DND-41 (cell line): ENCODE results near the gene PIK3CD.

Experiments used
- ATAC-seq: fragments of 200-7000 bp; cut with Tn5 transposase; 3 replicates; pipeline ENCODE4 v1.9.1; 2021; ENCODE audit warnings: low read depth; ENCODE audit not compliant: insufficient read depth
- DNase-seq: peaks from one replicate; pipeline ENCODE4 v3.0.0-alpha.2; 2020
- H2AFZ ChIP-seq: 2 replicates; pipeline ENCODE4 v1.6.0; 2012; ENCODE audit warnings: low read depth, low read length
- H3K27ac ChIP-seq: 2 replicates; pipeline ENCODE4 v1.5.1; 2012; ENCODE audit warnings: low read length, inconsistent platforms
- H3K27me3 ChIP-seq: fragments of 200-600 bp; sonication (generic); 2 replicates; pipeline ENCODE4 v1.6.0; 2012; ENCODE audit warnings: low read length, mild to moderate bottlenecking, inconsistent platforms; ENCODE audit not compliant: insufficient read depth, poor library complexity
- H3K36me3 ChIP-seq: 2 replicates; pipeline ENCODE4 v1.5.1; 2012; ENCODE audit warnings: low read length, inconsistent platforms; ENCODE audit not compliant: insufficient read depth
- H3K4me1 ChIP-seq: 2 replicates; pipeline ENCODE4 v1.5.1; 2012; ENCODE audit warnings: mild to moderate bottlenecking, low read length; ENCODE audit not compliant: insufficient read depth
- H3K4me2 ChIP-seq: 2 replicates; pipeline ENCODE4 v1.6.0; 2012; ENCODE audit warnings: mild to moderate bottlenecking, moderate library complexity, low read length, inconsistent platforms; ENCODE audit not compliant: insufficient read depth
- H3K4me3 ChIP-seq, 2 experiments: fragments of 200-600 bp in 1 of 2; shearing (Covaris generic) in 1 of 2; 2 replicates each; pipeline ENCODE4 v1.5.1; 2012 to 2016; ENCODE audit warnings: inconsistent platforms in 2 of 2, low read length in 2 of 2, mild to moderate bottlenecking in 2 of 2, low read depth in 1 of 2, moderate library complexity in 1 of 2
- H3K79me2 ChIP-seq: 2 replicates; pipeline ENCODE4 v1.6.0; 2012; ENCODE audit warnings: low read length, inconsistent platforms; ENCODE audit not compliant: insufficient read depth
- H3K9ac ChIP-seq: 2 replicates; pipeline ENCODE4 v1.6.0; 2012; ENCODE audit warnings: low read depth, mild to moderate bottlenecking, inconsistent platforms, low read length, moderate library complexity
- H3K9me3 ChIP-seq: 2 replicates; pipeline ENCODE4 v1.5.1; 2012; ENCODE audit warnings: low read length, moderate library complexity, mild to moderate bottlenecking, inconsistent platforms; ENCODE audit not compliant: insufficient read depth, severe bottlenecking
- H4K20me1 ChIP-seq: 2 replicates; pipeline ENCODE4 v1.6.0; 2012; ENCODE audit warnings: low read length; ENCODE audit not compliant: insufficient read depth
- EZH2 ChIP-seq: IDR thresholded peaks from 3 replicates; pipeline ENCODE4 v1.6.1; 2012; ENCODE audit warnings: borderline replicate concordance, low read depth, mild to moderate bottlenecking, moderate library complexity, low read length, inconsistent platforms; ENCODE audit not compliant: severe bottlenecking
- TF ChIP-seq, protein P1 (sequence below): IDR thresholded peaks from 2 replicates; pipeline ENCODE4 v1.5.1; 2012; ENCODE audit warnings: borderline replicate concordance, low read length, moderate library complexity, mild to moderate bottlenecking; ENCODE audit not compliant: poor library complexity, severe bottlenecking; ENCODE audit errors: extremely low read depth

Gene PIK3CD

GRCh38 chr1:9749361-9749760, 97.8 kb downstream of the PIK3CD start:
- ATAC-seq = no peak
- H3K4me1 ChIP-seq = no peaks in the 10 kb centered on the region
- DNase-seq = no peak
- H3K27ac ChIP-seq = no peak overlapping the region
- no peak overlapping the region for H2AFZ ChIP-seq
- TF ChIP-seq, protein P1, sequence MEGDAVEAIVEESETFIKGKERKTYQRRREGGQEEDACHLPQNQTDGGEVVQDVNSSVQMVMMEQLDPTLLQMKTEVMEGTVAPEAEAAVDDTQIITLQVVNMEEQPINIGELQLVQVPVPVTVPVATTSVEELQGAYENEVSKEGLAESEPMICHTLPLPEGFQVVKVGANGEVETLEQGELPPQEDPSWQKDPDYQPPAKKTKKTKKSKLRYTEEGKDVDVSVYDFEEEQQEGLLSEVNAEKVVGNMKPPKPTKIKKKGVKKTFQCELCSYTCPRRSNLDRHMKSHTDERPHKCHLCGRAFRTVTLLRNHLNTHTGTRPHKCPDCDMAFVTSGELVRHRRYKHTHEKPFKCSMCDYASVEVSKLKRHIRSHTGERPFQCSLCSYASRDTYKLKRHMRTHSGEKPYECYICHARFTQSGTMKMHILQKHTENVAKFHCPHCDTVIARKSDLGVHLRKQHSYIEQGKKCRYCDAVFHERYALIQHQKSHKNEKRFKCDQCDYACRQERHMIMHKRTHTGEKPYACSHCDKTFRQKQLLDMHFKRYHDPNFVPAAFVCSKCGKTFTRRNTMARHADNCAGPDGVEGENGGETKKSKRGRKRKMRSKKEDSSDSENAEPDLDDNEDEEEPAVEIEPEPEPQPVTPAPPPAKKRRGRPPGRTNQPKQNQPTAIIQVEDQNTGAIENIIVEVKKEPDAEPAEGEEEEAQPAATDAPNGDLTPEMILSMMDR = no peak
- no peak for TF ChIP-seq EZH2
- no peaks in the 10 kb centered on the region for H3K9me3 ChIP-seq
- peaks cover 1% of the 10 kb centered on the region; the same call in 1 of the 2 replicates for H3K79me2 ChIP-seq
- no peaks in the 10 kb centered on the region for H3K27me3 ChIP-seq
- H3K9ac ChIP-seq = no peak overlapping the region
- H4K20me1 ChIP-seq = peaks cover 3% of the 10 kb centered on the region; the same call in 1 of the 2 replicates
- no peak overlapping the region for H3K4me3 ChIP-seq
- peaks cover 93% of the 10 kb centered on the region for H3K36me3 ChIP-seq
- H3K4me2 ChIP-seq = no peak overlapping the region

DNA sequence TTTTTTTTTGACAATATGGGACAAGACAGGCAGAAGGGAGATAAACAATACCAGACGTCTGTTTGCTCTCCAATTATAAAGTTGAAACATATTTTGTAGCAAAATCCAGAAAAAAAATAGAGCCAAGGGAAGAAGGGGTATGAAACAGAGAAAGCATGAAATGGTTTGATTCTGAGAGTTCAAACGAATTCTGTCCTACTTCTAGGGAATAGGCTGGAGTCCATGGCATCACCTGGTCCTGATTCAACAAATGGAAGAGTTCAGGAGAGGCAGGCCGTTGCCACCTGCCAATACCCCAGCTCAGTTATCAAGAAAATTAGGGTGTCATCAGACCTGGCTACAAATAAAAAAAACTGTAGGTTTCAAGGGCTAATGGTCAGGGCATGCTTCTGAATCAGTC, 100.4 kb downstream of the PIK3CD start:
- TF ChIP-seq, protein P1 = no peak
- no peak for TF ChIP-seq EZH2
- Histone ChIP-seq H3K27ac (no peak overlapping the region), H3K9ac (no peak overlapping the region), H3K4me3 (no peak overlapping the region), H3K4me2 (no peak overlapping the region), H3K27me3 (no peaks in the 10 kb centered on the region), H3K36me3 (peaks cover 80% of the 10 kb centered on the region), H3K9me3 (no peaks in the 10 kb centered on the region), H4K20me1 (peaks cover 20% of the 10 kb centered on the region; the same call in 1 of the 2 replicates), H3K79me2 (peaks cover 23% of the 10 kb centered on the region), H3K4me1 (no peaks in the 10 kb centered on the region), H2AFZ (no peak overlapping the region)
- DNase-seq (no peak), ATAC-seq (no peak)

- no peaks in the 10 kb centered on the region for H3K9me3 ChIP-seq
- peaks cover 72% of the 10 kb centered on the region for H3K36me3 ChIP-seq
- H4K20me1 ChIP-seq = peaks cover 24% of the 10 kb centered on the region
- no peak overlapping the region for H3K9ac ChIP-seq
- H3K27ac ChIP-seq = no peak overlapping the region
- H3K79me2 ChIP-seq = peaks cover 32% of the 10 kb centered on the region
- H3K4me3 ChIP-seq = no peak overlapping the region
- no peak overlapping the region for H2AFZ ChIP-seq
- ATAC-seq = no peak
- no peak overlapping the region for H3K4me2 ChIP-seq
- H3K27me3 ChIP-seq = no peaks in the 10 kb centered on the region
- H3K4me1 ChIP-seq = no peaks in the 10 kb centered on the region
- no peak for DNase-seq
- TF ChIP-seq, protein P1 = no peak
- no peak for TF ChIP-seq EZH2
These were observed 101.6 kb downstream of the PIK3CD start for GRCh38 chr1:9753121-9753531.
